ENCODE data around the gene ULK3. TPM values are rescaled to one million over a fixed set of nuclear protein-coding genes. Genes with fewer than 3 reads are reported as not detected.
A peak's percentile ranks its signal among the peaks of the same experiment; 100 is the strongest.

Gene ULK3
- total RNA-seq, 3 donors from 2014 or later (not counting 1 experiment from before 2014, with no cell fraction given): 54.8 to 75.1 (median 64.7) TPM

GRCh38 chr15:74845581-74845980 is 2.6 kb upstream of the ULK3 start:
- Histone ChIP-seq H3K36me3 (ENCODE audit: control insufficient read depth, insufficient read depth, low read length) (peaks cover 34% of the 10 kb centered on the region), H3K4me3 (ENCODE audit: low read length) (no peak overlapping the region), H3K4me1 (ENCODE audit: control insufficient read depth, insufficient read depth, low read length) (peaks cover 48% of the 10 kb centered on the region), H3K27me3 (ENCODE audit: control insufficient read depth, insufficient read depth, low read length) (no peaks in the 10 kb centered on the region), H3K27ac (ENCODE audit: low read length) (peak overlapping the region; percentile 80), H3K9me3 (ENCODE audit: control insufficient read depth, insufficient read depth, low read length) (no peaks in the 10 kb centered on the region)
- H3K27me3 Mint-ChIP-seq (ENCODE audit: low read depth in 2 of 2): no peaks in the 10 kb centered on the region
- 26% methylated on average over 4 of the region's 4 CpGs for WGBS (ENCODE audit: insufficient coverage)
- no peak for TF ChIP-seq CTCF (IDR thresholded peaks at IDR 0.05)
- intact Hi-C loops (cut with micrococcal nuclease): loop anchor here (2.0 to 10.0 kb wide), 3 partner anchors 13 to 359 kb away; partner anchors contain the start of genes C15orf39 and SCAMP2
- peak in 1 of 2 donors; percentile 56 for DNase-seq
- ATAC-seq: peak in 1 of 3 donors; percentile 5
- peak overlapping the region; percentile 74 for H3K4me3 Mint-ChIP-seq
- H3K27ac Mint-ChIP-seq: peak overlapping the region; percentile 91
- H3K36me3 Mint-ChIP-seq: peaks cover 15% of the 10 kb centered on the region
- no peaks in the 10 kb centered on the region for H3K9me3 Mint-ChIP-seq
- H3K4me1 Mint-ChIP-seq: peaks cover 18 to 49% of the 10 kb centered on the region in 2 donors

DNA sequence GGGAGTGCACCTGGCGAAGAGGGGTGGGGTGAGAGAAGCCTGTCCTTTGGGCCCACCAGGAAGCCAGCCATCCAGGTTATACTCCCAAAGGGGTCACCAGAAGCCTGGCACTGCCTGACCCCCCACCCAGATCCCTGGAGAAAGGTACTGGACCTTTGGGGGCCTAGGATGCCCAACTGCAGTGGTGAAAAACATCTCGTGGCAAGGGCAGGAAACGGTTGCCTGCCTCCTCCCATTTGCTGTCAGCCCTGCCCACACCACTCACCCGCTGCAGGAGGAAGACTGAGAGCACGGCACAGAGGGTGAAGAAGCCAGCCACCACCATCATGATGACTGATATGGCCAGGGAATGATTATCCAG is 2.2 kb upstream of the ULK3 start:
- Mint-ChIP-seq H3K27ac (peak overlapping the region; percentile 91), H3K9me3 (no peaks in the 10 kb centered on the region), H3K4me1 (peaks cover 18 to 49% of the 10 kb centered on the region in 2 donors), H3K36me3 (peaks cover 15% of the 10 kb centered on the region), H3K27me3 (ENCODE audit: low read depth in 2 of 2) (no peaks in the 10 kb centered on the region), H3K4me3 (peak overlapping the region; percentile 74)
- H3K36me3 ChIP-seq (ENCODE audit: control insufficient read depth, insufficient read depth, low read length): peaks cover 30% of the 10 kb centered on the region
- intact Hi-C loops (cut with micrococcal nuclease): loop anchor here (2.0 to 10.0 kb wide), 3 partner anchors 14 to 360 kb away; partner anchors contain the start of genes C15orf39 and SCAMP2
- no peaks in the 10 kb centered on the region for H3K27me3 ChIP-seq (ENCODE audit: control insufficient read depth, insufficient read depth, low read length)
- TF ChIP-seq CTCF (IDR thresholded peaks at IDR 0.05): no peak
- WGBS (ENCODE audit: insufficient coverage): 20% methylated on average over 4 of the region's 5 CpGs
- DNase-seq (peak; percentile 47 to 78), ATAC-seq (peak; percentile 39 to 46 (median 45))
- peak overlapping the region; percentile 80 for H3K27ac ChIP-seq (ENCODE audit: low read length)
- H3K4me3 ChIP-seq (ENCODE audit: low read length): no peak overlapping the region
- peaks cover 48% of the 10 kb centered on the region for H3K4me1 ChIP-seq (ENCODE audit: control insufficient read depth, insufficient read depth, low read length)
- no peaks in the 10 kb centered on the region for H3K9me3 ChIP-seq (ENCODE audit: control insufficient read depth, insufficient read depth, low read length)

DNA sequence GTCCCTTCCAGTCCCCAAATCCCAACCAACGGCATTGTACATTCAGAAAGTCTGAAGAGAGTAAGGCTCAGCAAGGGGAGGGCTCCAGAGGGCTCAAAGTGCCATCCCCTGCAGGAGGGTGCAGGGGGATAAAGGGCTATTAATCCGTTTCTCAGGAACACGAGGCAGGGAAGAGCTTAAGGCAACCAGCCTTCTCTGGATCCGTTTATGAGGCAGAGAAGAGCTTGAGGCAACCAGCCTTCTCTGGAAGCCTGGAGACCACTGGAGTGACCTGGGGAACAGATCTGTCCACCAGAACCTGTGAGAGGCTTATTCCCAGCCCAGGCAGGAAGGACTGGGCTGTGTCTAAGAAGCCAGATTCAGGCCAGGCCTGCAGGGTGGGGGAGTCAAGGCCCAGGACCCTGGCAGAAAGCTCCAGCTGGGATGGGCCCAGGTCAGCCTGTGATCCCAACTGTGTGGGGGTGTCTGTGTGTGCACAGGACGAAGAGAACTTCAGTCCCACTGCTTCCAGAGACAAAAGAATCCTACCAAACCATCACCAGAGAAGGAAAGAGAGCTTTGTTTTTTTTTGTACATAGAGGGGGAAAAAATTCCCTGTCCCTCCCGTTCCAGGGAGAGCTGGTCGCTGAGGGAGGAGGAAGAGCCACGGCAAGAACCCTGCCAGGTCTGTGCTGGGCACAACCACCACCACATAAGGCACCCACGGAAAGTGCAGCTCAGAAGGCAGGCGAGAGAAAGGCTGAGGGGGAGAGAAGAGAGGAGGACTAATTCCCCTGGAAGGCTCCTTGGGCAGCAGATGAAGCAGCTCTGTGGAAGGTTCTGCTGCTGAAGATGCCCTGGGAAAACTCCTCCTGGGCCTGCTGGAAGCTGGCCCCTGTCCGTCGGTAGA is 1.6 kb upstream of the ULK3 start:
- Histone ChIP-seq H3K27ac (ENCODE audit: low read length) (peak overlapping the region; percentile 80), H3K27me3 (ENCODE audit: control insufficient read depth, insufficient read depth, low read length) (no peaks in the 10 kb centered on the region), H3K4me3 (ENCODE audit: low read length) (no peak overlapping the region), H3K4me1 (ENCODE audit: control insufficient read depth, insufficient read depth, low read length) (peaks cover 48% of the 10 kb centered on the region), H3K36me3 (ENCODE audit: control insufficient read depth, insufficient read depth, low read length) (peaks cover 24% of the 10 kb centered on the region), H3K9me3 (ENCODE audit: control insufficient read depth, insufficient read depth, low read length) (no peaks in the 10 kb centered on the region)
- intact Hi-C loops (cut with micrococcal nuclease): loop anchor here (2.0 to 10.0 kb wide), 5 partner anchors 14 to 360 kb away; partner anchors contain the start of genes C15orf39, FAM219B and SCAMP2
- TF ChIP-seq CTCF (IDR thresholded peaks at IDR 0.05): no peak
- 51% methylated on average over 9 of the region's 12 CpGs for WGBS (ENCODE audit: insufficient coverage)
- DNase-seq (no peak), ATAC-seq (no peak)
- Mint-ChIP-seq H3K4me3 (peak overlapping the region; percentile 74), H3K27ac (peak overlapping the region; percentile 91), H3K36me3 (peaks cover 15% of the 10 kb centered on the region), H3K27me3 (ENCODE audit: low read depth in 2 of 2) (no peaks in the 10 kb centered on the region), H3K4me1 (peaks cover 18 to 49% of the 10 kb centered on the region in 2 donors), H3K9me3 (no peaks in the 10 kb centered on the region)
